Measurements from ENCODE around the gene ACOXL.

- TF ChIP-seq CTCF (IDR thresholded peaks at IDR 0.05 in 2 of 3, conservative IDR thresholded peaks at IDR 0.05 in 1 of 3; ENCODE audit: control insufficient read depth in 2 of 3, extremely low read depth in 1 of 3, insufficient read depth in 1 of 3, low read depth in 3 of 3, low read length in 3 of 3) (peak in 2 of 3 experiments; percentile 11 to 31; a peak in 1 of 6 replicates), CEBPB (IDR thresholded peaks at IDR 0.05; ENCODE audit: borderline replicate concordance in 1 of 2, low read depth in 2 of 2, low read length in 2 of 2) (no peak), MYC (IDR thresholded peaks at IDR 0.05; ENCODE audit: insufficient read depth, insufficient read length, insufficient replicate concordance, low read length, severe bottlenecking) (no peak), POLR2A (IDR thresholded peaks at IDR 0.05; ENCODE audit: low read depth, low read length) (no peak), EZH2 (IDR thresholded peaks at IDR 0.05; ENCODE audit: borderline replicate concordance, control insufficient read depth, low read depth, low read length) (no peak), CBX5 (IDR thresholded peaks at IDR 0.05; ENCODE audit: low read depth) (no peak), CEBPZ (IDR thresholded peaks at IDR 0.05; ENCODE audit: low read depth, low read length) (no peak), RELA (IDR thresholded peaks at IDR 0.05; ENCODE audit: borderline replicate concordance, partially characterized antibody) (no peak), NFXL1 (IDR thresholded peaks at IDR 0.05; ENCODE audit: borderline replicate concordance) (no peak), RAD21 (IDR thresholded peaks at IDR 0.05; ENCODE audit: insufficient read depth, low read depth, low read length) (peak; percentile 38), POLR2AphosphoS5 (IDR thresholded peaks at IDR 0.05; ENCODE audit: low read length) (no peak), TAF1 (IDR thresholded peaks at IDR 0.05; ENCODE audit: borderline replicate concordance, low read depth, low read length) (no peak), ZSCAN29 (IDR thresholded peaks at IDR 0.05) (no peak), SP1 (IDR thresholded peaks at IDR 0.05; ENCODE audit: low read depth, low read length) (no peak)
Measured at GRCh38 chr2:111069722-111070121, 337.3 kb downstream of the ACOXL start.

Data from GM12878 (cell line).